Neural crest cell (in vitro differentiated cells): ENCODE results near the gene KLRD1. TPM values are rescaled to one million over a fixed set of nuclear protein-coding genes. Genes with fewer than 3 reads are reported as not detected.
"Not testable (repeated sequence)": the region's sequence is repeated elsewhere in the genome, so short reads cannot be mapped to it uniquely, and the experiment has no call there.

Experiments
- DNase-seq: peaks from one replicate; pipeline ENCODE4 v3.0.0; 2021; ENCODE audit warnings: low read depth, mixed read lengths, low spot score
- H3K27ac Mint-ChIP-seq: one replicate; pipeline ENCODE4 v1.8.0; 2021; ENCODE audit warnings: mild to moderate bottlenecking, mixed read lengths; ENCODE audit not compliant: unreplicated experiment
- H3K27me3 Mint-ChIP-seq: 2 replicates; pipeline ENCODE4 v1.8.0; 2021; ENCODE audit warnings: low read depth, mild to moderate bottlenecking, mixed read lengths
- H3K36me3 Mint-ChIP-seq: 2 replicates; pipeline ENCODE4 v1.8.0; 2021; ENCODE audit warnings: low read depth, mild to moderate bottlenecking, mixed read lengths
- H3K4me1 Mint-ChIP-seq: 2 replicates; pipeline ENCODE4 v1.8.0; 2021; ENCODE audit warnings: mixed read lengths
- H3K4me3 Mint-ChIP-seq: one replicate; pipeline ENCODE4 v1.8.0; 2021; ENCODE audit warnings: mild to moderate bottlenecking, mixed read lengths
- H3K9me3 Mint-ChIP-seq: 2 replicates; pipeline ENCODE4 v1.8.0; 2021; ENCODE audit warnings: mixed read lengths
- total RNA-seq: library from RNA; stranded (reverse); gene quantifications from 2 replicates; pipeline ENCODE4 v1.2.1, GENCODE V29; 2021
- TF ChIP-seq, protein P1 (sequence below): fragments of 200-600 bp; sonication (generic); conservative IDR thresholded peaks from 2 replicates; pipeline ENCODE4 v1.5.0; 2021; ENCODE audit warnings: antibody characterized with exemption, mild to moderate bottlenecking

Gene KLRD1
- total RNA-seq, 1 donor from 2014 or later = 0.12 TPM

DNA sequence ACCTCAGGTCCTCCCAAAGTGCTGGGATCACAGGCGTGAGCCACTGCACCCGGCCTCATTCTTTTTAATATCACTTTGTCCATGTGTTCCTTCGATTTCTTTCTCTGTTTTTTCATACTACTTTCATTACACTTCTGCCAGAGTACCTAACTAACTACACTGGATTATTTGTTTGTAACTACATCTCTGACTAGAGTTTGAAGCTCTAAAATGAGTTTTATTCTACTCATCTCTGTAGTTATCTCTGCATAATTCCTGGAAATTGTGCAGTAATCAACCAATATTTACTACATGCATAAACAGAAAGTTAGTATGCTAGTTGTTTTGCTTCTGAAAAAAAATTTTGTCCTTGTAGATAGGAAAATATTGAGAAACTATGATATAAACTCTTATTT, 67.0 kb downstream of the KLRD1 start:
- peaks cover 7% of the 10 kb centered on the region for H3K4me1 Mint-ChIP-seq
- no peak for DNase-seq
- no peak overlapping the region for H3K4me3 Mint-ChIP-seq
- no peak overlapping the region for H3K27ac Mint-ChIP-seq
- peaks cover 3% of the 10 kb centered on the region for H3K9me3 Mint-ChIP-seq
- no peaks in the 10 kb centered on the region for H3K36me3 Mint-ChIP-seq
- TF ChIP-seq, protein P1, sequence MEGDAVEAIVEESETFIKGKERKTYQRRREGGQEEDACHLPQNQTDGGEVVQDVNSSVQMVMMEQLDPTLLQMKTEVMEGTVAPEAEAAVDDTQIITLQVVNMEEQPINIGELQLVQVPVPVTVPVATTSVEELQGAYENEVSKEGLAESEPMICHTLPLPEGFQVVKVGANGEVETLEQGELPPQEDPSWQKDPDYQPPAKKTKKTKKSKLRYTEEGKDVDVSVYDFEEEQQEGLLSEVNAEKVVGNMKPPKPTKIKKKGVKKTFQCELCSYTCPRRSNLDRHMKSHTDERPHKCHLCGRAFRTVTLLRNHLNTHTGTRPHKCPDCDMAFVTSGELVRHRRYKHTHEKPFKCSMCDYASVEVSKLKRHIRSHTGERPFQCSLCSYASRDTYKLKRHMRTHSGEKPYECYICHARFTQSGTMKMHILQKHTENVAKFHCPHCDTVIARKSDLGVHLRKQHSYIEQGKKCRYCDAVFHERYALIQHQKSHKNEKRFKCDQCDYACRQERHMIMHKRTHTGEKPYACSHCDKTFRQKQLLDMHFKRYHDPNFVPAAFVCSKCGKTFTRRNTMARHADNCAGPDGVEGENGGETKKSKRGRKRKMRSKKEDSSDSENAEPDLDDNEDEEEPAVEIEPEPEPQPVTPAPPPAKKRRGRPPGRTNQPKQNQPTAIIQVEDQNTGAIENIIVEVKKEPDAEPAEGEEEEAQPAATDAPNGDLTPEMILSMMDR = no peak
- H3K27me3 Mint-ChIP-seq = no peaks in the 10 kb centered on the region

DNA sequence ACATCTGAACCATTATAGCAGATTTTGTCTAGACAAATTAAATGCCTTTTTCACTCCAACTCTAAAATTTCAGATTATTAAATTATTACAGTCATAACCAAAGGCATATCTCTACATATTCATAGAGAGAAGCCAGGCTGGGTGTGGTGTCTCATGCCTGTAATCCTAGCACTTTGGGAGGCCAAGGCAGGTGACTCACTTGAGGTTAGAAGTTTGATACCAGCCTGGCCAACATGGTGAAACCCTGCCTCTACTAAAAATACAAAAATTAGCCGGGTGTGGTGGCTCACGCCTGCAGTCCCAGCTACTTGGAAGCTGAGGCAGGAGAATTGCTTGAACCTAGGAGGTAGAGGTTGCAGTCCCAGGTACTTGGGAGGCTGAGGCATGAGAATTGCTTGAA, 71.1 kb downstream of the KLRD1 start:
- H3K36me3 Mint-ChIP-seq, DNase-seq, H3K4me3 Mint-ChIP-seq, H3K27ac Mint-ChIP-seq, H3K27me3 Mint-ChIP-seq, H3K4me1 Mint-ChIP-seq: not testable (repeated sequence)
- peaks cover 13% of the 10 kb centered on the region for H3K9me3 Mint-ChIP-seq

Other genes starting within 250 kb of the KLRD1 start
- gene CLEC1A, start 208.9 kb upstream of the KLRD1 start, total RNA-seq = not detected in 2 replicates
- gene CLEC7A, start 177.7 kb upstream of the KLRD1 start, total RNA-seq = not detected in 2 replicates
- gene OLR1, start 135.7 kb upstream of the KLRD1 start, total RNA-seq = not detected in 2 replicates
- gene TMEM52B, start 128.8 kb upstream of the KLRD1 start, total RNA-seq = not detected in 2 replicates
- gene GABARAPL1, start 95.0 kb upstream of the KLRD1 start, total RNA-seq = 16.0 and 17.4 TPM in 2 replicates
- gene KLRK1, start 82.2 kb downstream of the KLRD1 start, total RNA-seq = not detected in 2 replicates
- gene KLRC4, start 101.9 kb downstream of the KLRD1 start, total RNA-seq = not detected in 2 replicates
- not detected in 2 replicates for gene KLRC3, start 112.7 kb downstream of the KLRD1 start, total RNA-seq
- not detected in 2 replicates for gene KLRC2, start 128.1 kb downstream of the KLRD1 start, total RNA-seq
- gene KLRC1, start 145.5 kb downstream of the KLRD1 start, total RNA-seq = not detected in 2 replicates
- gene EIF2S3B, start 198.0 kb downstream of the KLRD1 start, total RNA-seq = 0.73 and 0.96 TPM in 2 replicates